ENCODE measurements around the gene BTAF1. TPM values are rescaled to one million over a fixed set of nuclear protein-coding genes. Genes with fewer than 3 reads are reported as not detected.
A peak's percentile ranks its signal among the peaks of the same experiment; 100 is the strongest.

The BTAF1 gene
- 10 to 100 TPM; 77.3 to 88.7 (median 80.7) TPM for total RNA-seq
- 114 TPM for total RNA-seq (2013)

DNA sequence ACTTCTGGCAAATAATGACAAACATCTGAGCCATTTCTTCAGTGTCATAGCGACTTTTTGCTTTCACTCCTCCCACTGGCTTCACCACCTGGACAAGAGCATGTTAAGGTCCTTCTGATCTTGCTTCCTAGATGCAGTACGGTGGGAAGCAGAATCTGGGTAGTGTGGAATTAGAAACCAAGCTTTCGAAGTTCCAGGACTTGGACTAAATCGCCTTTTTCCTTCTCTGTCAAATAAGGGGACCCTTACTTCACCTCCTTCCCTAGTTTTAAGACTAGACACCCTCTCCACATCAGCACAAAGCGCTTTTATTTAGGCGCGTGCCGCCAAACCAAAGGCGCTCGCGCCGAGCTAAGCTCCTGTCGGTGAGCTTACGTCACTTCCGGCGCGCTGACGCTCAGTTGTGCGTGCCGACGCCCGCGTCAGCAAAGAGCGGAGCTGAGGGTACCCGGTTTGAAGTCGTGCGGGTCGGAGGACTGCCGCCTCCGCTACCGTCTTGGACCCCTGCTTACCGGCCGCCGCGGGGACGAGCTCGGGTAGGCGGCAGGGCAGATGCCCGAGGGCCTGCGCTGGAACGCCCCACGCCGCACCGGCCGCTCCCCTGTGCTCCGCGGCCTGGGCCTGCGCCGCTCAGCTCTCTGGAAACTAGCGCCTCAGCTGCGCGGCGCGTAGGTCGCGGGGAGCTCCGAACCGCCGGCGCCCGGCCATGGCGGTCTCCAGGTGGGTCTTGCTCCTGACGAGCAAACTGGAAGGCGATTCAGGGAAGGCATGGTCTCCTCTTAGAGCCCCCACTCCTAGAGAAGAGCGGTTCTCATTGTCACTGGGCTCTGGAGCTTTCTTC is at the start of gene BTAF1:
TSS of gene BTAF1 (plus strand) at position 400 of the 841 bp plus-strand sequence. CDS start at position 707, 307 bp downstream.
- peaks cover 36 to 39% of the 10 kb centered on the region in 2 donors for H3K4me1 Mint-ChIP-seq
- ATAC-seq (peak; percentile 92 to 96 (median 92)), DNase-seq (peak; percentile 90 to 98)
- H3K9me3 Mint-ChIP-seq: no peaks in the 10 kb centered on the region
- Histone ChIP-seq H3K27ac (ENCODE audit: low read length) (peak within 1 kb of the TSS; percentile 88), H3K4me3 (ENCODE audit: low read length) (peak within 1 kb of the TSS; percentile 57), H3K9me3 (ENCODE audit: control insufficient read depth, insufficient read depth, low read length) (peaks cover 4% of the 10 kb centered on the region), H3K4me1 (ENCODE audit: control insufficient read depth, insufficient read depth, low read length) (peaks cover 9% of the 10 kb centered on the region), H3K36me3 (ENCODE audit: control insufficient read depth, insufficient read depth, low read length) (peaks cover 5% of the 10 kb centered on the region), H3K27me3 (ENCODE audit: control insufficient read depth, insufficient read depth, low read length) (peaks cover 6% of the 10 kb centered on the region)
- H3K4me3 Mint-ChIP-seq: peak within 1 kb of the TSS; percentile 94
- H3K27me3 Mint-ChIP-seq (ENCODE audit: low read depth in 2 of 2): peaks cover 4 to 9% of the 10 kb centered on the region in 2 donors
- H3K27ac Mint-ChIP-seq: peak within 1 kb of the TSS; percentile 95 to 97
- under 1% methylated on average over 65 of the region's 65 CpGs for WGBS (ENCODE audit: insufficient coverage)
- intact Hi-C loops (cut with micrococcal nuclease): loop anchor here (2.0 kb wide), 1 partner anchor 15 kb away; the partner anchor contains the start of gene FGFBP3
- TF ChIP-seq, protein P1, sequence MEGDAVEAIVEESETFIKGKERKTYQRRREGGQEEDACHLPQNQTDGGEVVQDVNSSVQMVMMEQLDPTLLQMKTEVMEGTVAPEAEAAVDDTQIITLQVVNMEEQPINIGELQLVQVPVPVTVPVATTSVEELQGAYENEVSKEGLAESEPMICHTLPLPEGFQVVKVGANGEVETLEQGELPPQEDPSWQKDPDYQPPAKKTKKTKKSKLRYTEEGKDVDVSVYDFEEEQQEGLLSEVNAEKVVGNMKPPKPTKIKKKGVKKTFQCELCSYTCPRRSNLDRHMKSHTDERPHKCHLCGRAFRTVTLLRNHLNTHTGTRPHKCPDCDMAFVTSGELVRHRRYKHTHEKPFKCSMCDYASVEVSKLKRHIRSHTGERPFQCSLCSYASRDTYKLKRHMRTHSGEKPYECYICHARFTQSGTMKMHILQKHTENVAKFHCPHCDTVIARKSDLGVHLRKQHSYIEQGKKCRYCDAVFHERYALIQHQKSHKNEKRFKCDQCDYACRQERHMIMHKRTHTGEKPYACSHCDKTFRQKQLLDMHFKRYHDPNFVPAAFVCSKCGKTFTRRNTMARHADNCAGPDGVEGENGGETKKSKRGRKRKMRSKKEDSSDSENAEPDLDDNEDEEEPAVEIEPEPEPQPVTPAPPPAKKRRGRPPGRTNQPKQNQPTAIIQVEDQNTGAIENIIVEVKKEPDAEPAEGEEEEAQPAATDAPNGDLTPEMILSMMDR (IDR thresholded peaks at IDR 0.05): no peak
- no peaks in the 10 kb centered on the region for H3K36me3 Mint-ChIP-seq

DNA sequence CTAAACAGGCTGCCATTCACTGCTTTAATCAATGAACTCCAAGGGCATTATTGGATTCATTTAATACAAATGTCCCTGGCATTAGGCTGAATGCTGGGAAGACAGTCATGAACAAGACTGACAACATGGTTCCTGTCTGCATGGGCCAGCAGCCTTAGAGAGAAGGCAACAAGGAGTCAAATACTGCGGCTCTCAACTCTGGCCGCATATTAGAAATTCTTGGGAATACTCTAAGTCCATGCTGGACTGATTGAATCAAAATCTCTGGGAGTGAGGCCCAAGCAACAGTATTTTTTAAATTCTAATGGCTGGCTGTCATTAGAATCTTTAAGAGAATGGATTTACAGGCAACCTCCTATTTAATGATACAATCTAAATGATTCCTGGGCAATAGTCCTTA is 48.4 kb upstream of the BTAF1 start:
- DNase-seq (no peak), ATAC-seq (no peak)
- Histone ChIP-seq H3K4me3 (ENCODE audit: low read length) (no peak overlapping the region), H3K27ac (ENCODE audit: low read length) (no peak overlapping the region), H3K27me3 (ENCODE audit: control insufficient read depth, insufficient read depth, low read length) (no peaks in the 10 kb centered on the region), H3K4me1 (ENCODE audit: control insufficient read depth, insufficient read depth, low read length) (no peaks in the 10 kb centered on the region), H3K36me3 (ENCODE audit: control insufficient read depth, insufficient read depth, low read length) (no peaks in the 10 kb centered on the region), H3K9me3 (ENCODE audit: control insufficient read depth, insufficient read depth, low read length) (no peaks in the 10 kb centered on the region)
- Mint-ChIP-seq H3K4me1 (no peaks in the 10 kb centered on the region), H3K4me3 (no peak overlapping the region), H3K27ac (no peak overlapping the region), H3K36me3 (no peaks in the 10 kb centered on the region), H3K9me3 (no peaks in the 10 kb centered on the region), H3K27me3 (ENCODE audit: low read depth in 2 of 2) (peaks cover 0 to 2% of the 10 kb centered on the region in 2 donors)
- WGBS (ENCODE audit: insufficient coverage): 97% methylated on average over 2 of the region's 2 CpGs
- intact Hi-C loops (cut with micrococcal nuclease): no loop called here
- TF ChIP-seq, protein P1 (IDR thresholded peaks at IDR 0.05): no peak

DNA sequence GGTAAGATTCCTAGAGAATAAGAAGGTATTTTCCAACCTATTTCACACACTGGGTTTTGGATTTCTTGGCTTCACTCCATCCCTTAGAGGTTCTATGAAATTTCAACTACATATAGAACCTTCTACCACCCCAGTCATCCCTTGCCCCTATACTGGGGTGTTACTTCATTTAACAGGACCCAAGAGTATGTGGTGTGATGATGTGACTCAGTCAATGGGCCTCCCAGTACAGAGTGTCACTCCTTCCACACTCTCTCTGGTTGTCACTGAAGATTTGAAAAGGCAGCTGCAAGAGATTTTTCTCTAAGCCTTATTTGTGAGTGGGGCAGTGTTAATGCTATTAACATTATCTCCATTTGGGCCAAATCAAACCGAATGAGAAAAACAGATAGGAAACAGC is 47.8 kb upstream of the BTAF1 start:
- DNase-seq: no peak
- intact Hi-C loops (cut with micrococcal nuclease): no loop called here
- Mint-ChIP-seq H3K4me1 (no peaks in the 10 kb centered on the region), H3K36me3 (no peaks in the 10 kb centered on the region), H3K27ac (no peak overlapping the region), H3K9me3 (no peaks in the 10 kb centered on the region), H3K27me3 (ENCODE audit: low read depth in 2 of 2) (peaks cover 0 to 2% of the 10 kb centered on the region in 2 donors), H3K4me3 (no peak overlapping the region)
- Histone ChIP-seq H3K4me3 (ENCODE audit: low read length) (no peak overlapping the region), H3K4me1 (ENCODE audit: control insufficient read depth, insufficient read depth, low read length) (no peaks in the 10 kb centered on the region), H3K9me3 (ENCODE audit: control insufficient read depth, insufficient read depth, low read length) (no peaks in the 10 kb centered on the region), H3K27ac (ENCODE audit: low read length) (no peak overlapping the region), H3K36me3 (ENCODE audit: control insufficient read depth, insufficient read depth, low read length) (no peaks in the 10 kb centered on the region), H3K27me3 (ENCODE audit: control insufficient read depth, insufficient read depth, low read length) (no peaks in the 10 kb centered on the region)
- WGBS (ENCODE audit: insufficient coverage): no CpG with 5 or more reads among the region's 1 CpG
- TF ChIP-seq, protein P1 (IDR thresholded peaks at IDR 0.05): no peak
- no peak for ATAC-seq

Measured in natural killer cell (primary cell).